Ishikawa (cell line): ENCODE results near the gene DMD.

Experiments
- CEBPB ChIP-seq: IDR thresholded peaks from 2 replicates; pipeline ENCODE4 v1.6.1; 2012
- CREB1 ChIP-seq: IDR thresholded peaks from 2 replicates; pipeline ENCODE4 v1.6.1; 2012; ENCODE audit warnings: low read depth
- EGR1 ChIP-seq: IDR thresholded peaks from 2 replicates; pipeline ENCODE4 v1.6.1; 2012
- EP300 ChIP-seq: IDR thresholded peaks from 2 replicates; pipeline ENCODE4 v1.6.1; 2012; ENCODE audit warnings: borderline replicate concordance
- FOXM1 ChIP-seq: IDR thresholded peaks from 2 replicates; pipeline ENCODE4 v1.6.1; 2012; ENCODE audit warnings: low read depth, borderline replicate concordance
- MAX ChIP-seq: IDR thresholded peaks from 2 replicates; pipeline ENCODE4 v1.6.1; 2012
- NFIC ChIP-seq: IDR thresholded peaks from 2 replicates; pipeline ENCODE4 v1.6.1; 2012
- RAD21 ChIP-seq: IDR thresholded peaks from 2 replicates; pipeline ENCODE4 v1.6.1; 2012; ENCODE audit warnings: low read depth
- REST ChIP-seq: IDR thresholded peaks from 2 replicates; pipeline ENCODE4 v1.6.1; 2012; ENCODE audit warnings: low read depth, mild to moderate bottlenecking
- TAF1 ChIP-seq: IDR thresholded peaks from 2 replicates; pipeline ENCODE4 v1.6.1; 2012; ENCODE audit warnings: low read depth, mild to moderate bottlenecking
- TCF12 ChIP-seq: IDR thresholded peaks from 2 replicates; pipeline ENCODE4 v1.6.1; 2012; ENCODE audit warnings: low read depth
- TEAD4 ChIP-seq: IDR thresholded peaks from 2 replicates; pipeline ENCODE4 v1.6.1; 2012
- USF1 ChIP-seq: IDR thresholded peaks from 2 replicates; pipeline ENCODE4 v1.6.1; 2012
- YY1 ChIP-seq: IDR thresholded peaks from 2 replicates; pipeline ENCODE4 v1.6.1; 2012; ENCODE audit warnings: low read depth
- ZBTB7A ChIP-seq: IDR thresholded peaks from 2 replicates; pipeline ENCODE4 v1.6.1; 2012; ENCODE audit warnings: low read depth

DMD gene

GRCh38 chrX:31293409-31293808 is 1917.9 kb downstream of the DMD start:
- TF ChIP-seq FOXM1 = no peak
- no peak for TF ChIP-seq TCF12
- TF ChIP-seq USF1 = no peak
- no peak for TF ChIP-seq ZBTB7A
- no peak for TF ChIP-seq CEBPB
- no peak for TF ChIP-seq MAX
- peak; percentile 34 for TF ChIP-seq RAD21
- no peak for TF ChIP-seq EGR1
- no peak for TF ChIP-seq TEAD4

- TF ChIP-seq MAX (no peak), YY1 (no peak), CREB1 (no peak), ZBTB7A (no peak), NFIC (no peak), TEAD4 (no peak)
These were observed 1920.2 kb downstream of the DMD start for GRCh38 chrX:31291131-31291530.

- no peak for TF ChIP-seq EGR1
- TF ChIP-seq CREB1 = no peak
These were observed 1923.5 kb downstream of the DMD start for GRCh38 chrX:31287861-31288260.

- no peak for TF ChIP-seq NFIC
- TF ChIP-seq EGR1 = no peak
- TF ChIP-seq MAX = no peak
These were observed 1930.8 kb downstream of the DMD start for GRCh38 chrX:31280580-31280979.

GRCh38 chrX:31279359-31279758 is 1932.0 kb downstream of the DMD start:
- TF ChIP-seq EP300 (no peak), MAX (no peak), RAD21 (peak; percentile 38; the same call in 1 of the 2 replicates), USF1 (no peak), TEAD4 (no peak), ZBTB7A (no peak), CREB1 (no peak), YY1 (no peak)

- TF ChIP-seq TAF1 (no peak), FOXM1 (no peak), EGR1 (no peak), TCF12 (no peak), MAX (no peak), REST (no peak), NFIC (no peak), ZBTB7A (no peak), YY1 (no peak), TEAD4 (no peak), EP300 (no peak), CEBPB (no peak), RAD21 (no peak), CREB1 (no peak), USF1 (no peak)
These were observed 1938.9 kb downstream of the DMD start for GRCh38 chrX:31272472-31272775.

- TF ChIP-seq YY1 = no peak
- no peak for TF ChIP-seq NFIC
- no peak for TF ChIP-seq REST
These were observed 1939.5 kb downstream of the DMD start for GRCh38 chrX:31271615-31272471.
